Measurements from ENCODE around the gene WDR77.

The WDR77 gene

DNA sequence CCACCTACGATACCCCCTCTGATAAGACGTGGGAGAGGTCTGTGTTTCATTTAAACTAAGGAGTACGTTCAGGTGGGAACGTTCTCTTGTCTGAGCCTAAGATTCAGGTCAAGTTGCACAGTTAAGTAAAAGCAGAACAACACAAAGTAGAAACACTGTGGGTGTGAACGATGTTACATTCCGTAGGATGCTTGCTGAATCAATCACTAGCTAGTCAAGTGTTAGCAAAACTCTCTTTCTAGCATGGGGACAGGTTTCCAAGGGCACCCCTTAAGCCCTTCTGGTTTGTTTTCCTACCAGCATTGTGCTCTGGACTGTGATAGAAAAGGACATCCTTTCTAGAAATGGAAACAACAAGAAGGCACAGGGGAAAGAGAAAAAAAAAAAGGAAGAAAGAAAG lies 38.1 kb upstream of the WDR77 start:
- TF ChIP-seq, protein P1, sequence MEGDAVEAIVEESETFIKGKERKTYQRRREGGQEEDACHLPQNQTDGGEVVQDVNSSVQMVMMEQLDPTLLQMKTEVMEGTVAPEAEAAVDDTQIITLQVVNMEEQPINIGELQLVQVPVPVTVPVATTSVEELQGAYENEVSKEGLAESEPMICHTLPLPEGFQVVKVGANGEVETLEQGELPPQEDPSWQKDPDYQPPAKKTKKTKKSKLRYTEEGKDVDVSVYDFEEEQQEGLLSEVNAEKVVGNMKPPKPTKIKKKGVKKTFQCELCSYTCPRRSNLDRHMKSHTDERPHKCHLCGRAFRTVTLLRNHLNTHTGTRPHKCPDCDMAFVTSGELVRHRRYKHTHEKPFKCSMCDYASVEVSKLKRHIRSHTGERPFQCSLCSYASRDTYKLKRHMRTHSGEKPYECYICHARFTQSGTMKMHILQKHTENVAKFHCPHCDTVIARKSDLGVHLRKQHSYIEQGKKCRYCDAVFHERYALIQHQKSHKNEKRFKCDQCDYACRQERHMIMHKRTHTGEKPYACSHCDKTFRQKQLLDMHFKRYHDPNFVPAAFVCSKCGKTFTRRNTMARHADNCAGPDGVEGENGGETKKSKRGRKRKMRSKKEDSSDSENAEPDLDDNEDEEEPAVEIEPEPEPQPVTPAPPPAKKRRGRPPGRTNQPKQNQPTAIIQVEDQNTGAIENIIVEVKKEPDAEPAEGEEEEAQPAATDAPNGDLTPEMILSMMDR (IDR thresholded peaks at IDR 0.05; ENCODE audit: low read depth, low read length, missing control alignments): no peak
- H3K4me3 ChIP-seq (ENCODE audit: low read depth, low read length): no peak overlapping the region
- no peak for DNase-seq (ENCODE audit: low read depth)

DNA sequence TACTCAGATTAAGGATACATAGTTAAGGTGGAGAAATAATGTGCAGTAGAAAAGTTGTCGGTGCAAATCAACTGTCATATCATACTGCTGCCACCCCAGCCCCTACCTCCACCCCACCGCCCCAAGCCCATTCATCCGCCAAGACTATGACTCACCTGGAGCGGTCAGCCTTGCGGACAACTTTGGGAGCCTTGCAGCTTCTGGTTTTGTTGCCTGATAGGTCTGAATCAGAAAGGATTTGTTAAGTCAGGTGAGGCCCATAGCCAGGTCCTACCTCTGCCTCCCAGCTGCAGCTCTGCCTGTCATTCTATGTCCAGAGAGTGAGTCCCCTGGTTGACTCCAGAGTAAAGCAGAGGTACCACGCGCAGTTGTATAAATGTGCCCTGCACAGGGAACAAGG lies 37.4 kb upstream of the WDR77 start:
- no peak overlapping the region for H3K4me3 ChIP-seq (ENCODE audit: low read depth, low read length)
- DNase-seq (ENCODE audit: low read depth): no peak
- TF ChIP-seq, protein P1 (IDR thresholded peaks at IDR 0.05; ENCODE audit: low read depth, low read length, missing control alignments): no peak

DNA sequence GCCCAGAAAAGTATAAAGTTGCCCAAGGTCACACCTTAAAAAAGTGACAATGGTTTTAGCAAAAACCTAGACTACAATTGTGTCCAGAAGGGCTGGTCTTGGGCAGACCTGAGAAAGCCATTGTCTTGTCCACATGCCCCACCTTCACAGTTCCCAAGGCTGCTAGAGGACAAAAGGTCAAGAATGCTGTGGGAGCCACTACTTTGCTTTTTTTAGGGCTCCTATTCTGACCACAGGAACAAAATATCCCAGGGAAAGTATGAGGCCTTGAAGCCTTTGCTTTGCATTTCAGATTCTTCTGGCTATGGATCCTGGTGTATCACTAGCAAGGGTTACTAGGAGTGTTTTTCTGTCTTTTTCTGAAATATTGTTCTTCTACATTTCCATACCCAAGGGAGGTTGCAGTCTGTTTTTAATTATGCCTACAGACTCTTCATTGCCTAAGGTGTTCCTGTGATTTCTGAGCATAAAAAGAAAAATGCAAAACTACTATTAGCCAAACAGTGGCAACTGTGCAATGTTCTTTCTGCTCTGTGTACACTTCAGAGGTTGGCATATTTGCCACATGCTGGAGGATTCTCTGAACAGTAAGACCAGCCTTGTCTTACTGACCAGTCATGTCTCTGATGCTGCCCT lies 35.5 kb upstream of the WDR77 start:
- DNase-seq (ENCODE audit: low read depth): no peak
- TF ChIP-seq, protein P1 (IDR thresholded peaks at IDR 0.05; ENCODE audit: low read depth, low read length, missing control alignments): no peak
- H3K4me3 ChIP-seq (ENCODE audit: low read depth, low read length): no peak overlapping the region

DNA sequence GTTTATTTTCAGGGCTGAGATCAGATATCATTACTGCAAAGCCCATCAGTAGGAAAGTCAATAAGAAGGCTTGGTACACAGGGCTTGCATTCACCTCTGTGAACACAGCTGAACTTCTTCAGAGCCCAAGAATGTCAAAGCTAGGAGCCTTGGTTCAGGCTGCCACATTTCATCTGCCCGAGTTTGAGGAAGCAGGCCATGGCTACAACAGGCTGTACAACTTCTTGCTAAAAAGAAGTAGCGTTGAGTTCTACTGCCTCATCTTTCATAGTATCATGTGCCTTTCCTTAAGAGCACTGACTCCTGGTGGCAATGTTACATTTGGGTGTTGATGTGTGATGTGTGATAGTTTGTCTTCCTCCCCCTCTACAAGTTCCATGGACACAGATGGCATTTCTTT lies 34.8 kb upstream of the WDR77 start:
- H3K4me3 ChIP-seq (ENCODE audit: low read depth, low read length): no peak overlapping the region
- TF ChIP-seq, protein P1 (IDR thresholded peaks at IDR 0.05; ENCODE audit: low read depth, low read length, missing control alignments): no peak
- no peak for DNase-seq (ENCODE audit: low read depth)

DNA sequence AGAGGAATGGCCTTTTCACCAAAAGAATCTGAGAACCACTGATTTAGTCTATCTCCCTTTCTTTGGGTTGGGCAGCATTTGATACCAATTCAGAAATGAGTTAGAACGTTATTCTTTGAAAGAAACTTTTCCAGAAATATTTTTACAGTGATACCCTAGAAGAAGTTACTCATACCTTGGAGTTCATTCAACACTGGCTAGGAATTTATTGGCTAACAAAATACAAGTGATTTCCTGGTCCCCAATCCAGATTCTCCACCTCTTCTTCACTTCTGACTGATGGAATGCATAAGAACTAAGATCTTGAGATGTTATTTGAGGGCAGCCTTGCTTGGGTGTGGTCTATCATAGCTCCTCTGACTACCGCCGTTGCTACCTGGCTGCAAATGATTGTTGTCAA lies 34.1 kb upstream of the WDR77 start:
- TF ChIP-seq, protein P1 (IDR thresholded peaks at IDR 0.05; ENCODE audit: low read depth, low read length, missing control alignments): no peak

DNA sequence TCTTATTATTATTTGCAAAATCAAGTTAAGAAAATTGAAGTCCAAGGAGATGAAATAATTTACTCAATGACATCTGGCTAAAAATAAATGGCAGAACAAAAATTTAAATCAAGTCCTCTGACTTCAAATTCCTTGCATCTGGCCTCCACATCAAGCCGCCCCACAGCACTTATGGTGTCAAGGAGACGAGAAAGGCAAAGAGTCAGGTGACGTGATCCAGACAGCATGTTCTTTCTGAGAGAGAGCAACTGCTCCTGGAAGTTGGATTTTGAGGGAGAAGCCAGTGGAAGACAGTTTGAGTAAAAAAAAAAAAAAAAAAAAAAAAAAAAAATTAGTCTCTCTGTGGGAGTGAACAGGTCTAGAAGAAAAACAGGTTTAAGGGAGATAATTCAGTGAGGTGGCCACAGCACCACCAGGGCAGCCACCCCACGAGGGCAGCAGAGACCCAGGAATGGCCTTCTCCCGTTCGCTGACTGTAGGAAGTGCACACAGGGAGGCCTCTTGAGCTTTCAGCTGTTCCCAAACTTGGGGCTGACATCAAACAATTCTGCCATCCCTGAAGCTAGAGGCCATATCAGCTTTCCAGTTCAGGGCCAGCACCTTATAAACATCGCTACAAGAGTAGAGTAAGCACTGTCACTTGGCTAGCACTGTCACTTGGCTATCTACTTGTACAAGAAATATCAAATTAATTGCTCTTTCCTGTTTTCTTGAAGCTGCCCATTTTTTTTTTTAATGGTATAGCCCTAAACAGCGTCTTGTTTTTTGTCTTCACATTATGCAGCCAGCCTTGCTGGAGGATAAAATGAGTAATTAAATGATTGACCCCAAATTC lies 32.5 kb upstream of the WDR77 start:
- no peak for DNase-seq (ENCODE audit: low read depth)
- H3K4me3 ChIP-seq (ENCODE audit: low read depth, low read length): no peak overlapping the region
- TF ChIP-seq, protein P1 (IDR thresholded peaks at IDR 0.05; ENCODE audit: low read depth, low read length, missing control alignments): peak; percentile 81

More for the DNA sequence above, 34.1 kb upstream of the WDR77 start:
- DNase-seq (ENCODE audit: low read depth): no peak
- no peak overlapping the region for H3K4me3 ChIP-seq (ENCODE audit: low read depth, low read length)

Data from GM12864 (cell line).